HCT116 (cell line): Measurements from ENCODE around the gene S100A11.

Source experiments
- CTCF ChIP-seq, 3 experiments: fragments of 200-600 bp in 1 of 3; sonication (generic) in 1 of 3; IDR thresholded peaks in 2 of 3; conservative IDR thresholded peaks in 1 of 3; 2 replicates each; pipeline ENCODE4 v1.5.1; 2012 to 2017; ENCODE audit warnings: low read depth in 2 of 3, low read length in 2 of 3, antibody characterized with exemption in 1 of 3, borderline replicate concordance in 1 of 3, control low read depth in 1 of 3, mild to moderate bottlenecking in 1 of 3, mixed read lengths in 1 of 3, mixed run types in 1 of 3, moderate library complexity in 1 of 3; ENCODE audit not compliant: insufficient read depth in 1 of 3
- MAX ChIP-seq: IDR thresholded peaks from 2 replicates; pipeline ENCODE4 v1.6.1; 2012
- POLR2A ChIP-seq: IDR thresholded peaks from 2 replicates; pipeline ENCODE4 v1.7.0; 2011; ENCODE audit warnings: borderline replicate concordance; ENCODE audit not compliant: insufficient read depth, insufficient read length; ENCODE audit errors: extremely low read depth

- no peak for TF ChIP-seq POLR2A
- TF ChIP-seq CTCF (IDR thresholded peaks at IDR 0.05 in 2 of 3, conservative IDR thresholded peaks at IDR 0.05 in 1 of 3; ENCODE audit: borderline replicate concordance in 1 of 3, insufficient read depth in 1 of 3, low read depth in 2 of 3, low read length in 2 of 3) = no peak
- no peak for TF ChIP-seq MAX
Observed at GRCh38 chr1:152044386-152044785, 7.6 kb upstream of the S100A11 start.
